ENCODE data around the gene CDYL2. TPM values are rescaled to one million over a fixed set of nuclear protein-coding genes. Genes with fewer than 3 reads are reported as not detected.
A peak's percentile ranks its signal among the peaks of the same experiment; 100 is the strongest.

CDYL2 gene
- total RNA-seq, 3 donors from 2014 or later, result 6.4 to 12.1 (median 10.7) TPM

DNA sequence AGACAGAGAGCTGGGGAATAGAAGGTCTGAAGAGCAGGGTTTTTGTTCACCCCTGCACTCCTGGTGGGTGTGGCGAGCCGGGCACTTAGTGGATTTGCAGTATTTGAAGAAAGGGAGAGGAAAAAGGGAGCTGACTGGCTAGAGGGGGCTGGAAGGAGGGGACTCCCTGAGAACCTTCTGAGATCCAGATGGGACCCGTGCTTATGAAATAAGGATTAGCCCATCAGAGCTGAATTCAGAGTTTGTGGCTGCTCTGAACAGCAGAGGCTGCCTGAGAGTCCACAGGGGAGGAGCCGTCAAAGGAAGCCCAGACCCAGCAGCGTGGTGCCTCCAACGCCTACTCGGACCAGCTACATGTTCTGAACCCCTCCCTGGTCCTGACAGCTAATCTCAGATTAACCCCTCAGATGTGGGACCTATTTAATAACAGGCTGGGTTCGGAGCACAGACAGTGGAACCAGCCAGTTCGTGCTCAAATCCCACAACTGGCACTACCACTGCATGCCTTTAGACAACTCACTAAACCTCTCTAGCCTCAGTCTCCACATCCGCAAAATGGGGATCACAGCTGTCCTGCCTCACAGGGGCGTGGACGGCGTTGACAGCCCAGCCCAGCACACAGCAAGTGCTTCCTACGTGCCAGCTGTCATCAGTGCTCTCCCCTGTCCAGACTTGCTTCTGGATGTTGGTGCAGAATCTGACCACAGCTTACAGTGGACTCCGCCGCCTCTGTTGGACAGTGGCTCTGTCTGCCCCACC lies 193.0 kb downstream of the CDYL2 start:
- H3K27ac ChIP-seq, result peak overlapping the region; percentile 60 to 76
- H3K36me3 ChIP-seq, result no peaks in the 10 kb centered on the region
- TF ChIP-seq POLR2AphosphoS5 (IDR thresholded peaks at IDR 0.05) (no peak), POLR2A (IDR thresholded peaks at IDR 0.05) (no peak)
- TF ChIP-seq, protein P1, sequence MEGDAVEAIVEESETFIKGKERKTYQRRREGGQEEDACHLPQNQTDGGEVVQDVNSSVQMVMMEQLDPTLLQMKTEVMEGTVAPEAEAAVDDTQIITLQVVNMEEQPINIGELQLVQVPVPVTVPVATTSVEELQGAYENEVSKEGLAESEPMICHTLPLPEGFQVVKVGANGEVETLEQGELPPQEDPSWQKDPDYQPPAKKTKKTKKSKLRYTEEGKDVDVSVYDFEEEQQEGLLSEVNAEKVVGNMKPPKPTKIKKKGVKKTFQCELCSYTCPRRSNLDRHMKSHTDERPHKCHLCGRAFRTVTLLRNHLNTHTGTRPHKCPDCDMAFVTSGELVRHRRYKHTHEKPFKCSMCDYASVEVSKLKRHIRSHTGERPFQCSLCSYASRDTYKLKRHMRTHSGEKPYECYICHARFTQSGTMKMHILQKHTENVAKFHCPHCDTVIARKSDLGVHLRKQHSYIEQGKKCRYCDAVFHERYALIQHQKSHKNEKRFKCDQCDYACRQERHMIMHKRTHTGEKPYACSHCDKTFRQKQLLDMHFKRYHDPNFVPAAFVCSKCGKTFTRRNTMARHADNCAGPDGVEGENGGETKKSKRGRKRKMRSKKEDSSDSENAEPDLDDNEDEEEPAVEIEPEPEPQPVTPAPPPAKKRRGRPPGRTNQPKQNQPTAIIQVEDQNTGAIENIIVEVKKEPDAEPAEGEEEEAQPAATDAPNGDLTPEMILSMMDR (IDR thresholded peaks at IDR 0.05), result no peak
- no peak for DNase-seq (ENCODE audit: low spot score in 2 of 2)
- intact Hi-C loops (cut with DNase I; ENCODE audit: low total_unique reads), result loop anchor here (5.0 kb wide), 1 partner anchor 231 kb away; no protein-coding TSS in a partner anchor
- no peaks in the 10 kb centered on the region for H3K27me3 ChIP-seq
- no peak overlapping the region for H3K4me3 ChIP-seq
- no peaks in the 10 kb centered on the region for H3K9me3 ChIP-seq
- peaks cover 0 to 5% of the 10 kb centered on the region in 2 donors for H3K4me1 ChIP-seq

DNA sequence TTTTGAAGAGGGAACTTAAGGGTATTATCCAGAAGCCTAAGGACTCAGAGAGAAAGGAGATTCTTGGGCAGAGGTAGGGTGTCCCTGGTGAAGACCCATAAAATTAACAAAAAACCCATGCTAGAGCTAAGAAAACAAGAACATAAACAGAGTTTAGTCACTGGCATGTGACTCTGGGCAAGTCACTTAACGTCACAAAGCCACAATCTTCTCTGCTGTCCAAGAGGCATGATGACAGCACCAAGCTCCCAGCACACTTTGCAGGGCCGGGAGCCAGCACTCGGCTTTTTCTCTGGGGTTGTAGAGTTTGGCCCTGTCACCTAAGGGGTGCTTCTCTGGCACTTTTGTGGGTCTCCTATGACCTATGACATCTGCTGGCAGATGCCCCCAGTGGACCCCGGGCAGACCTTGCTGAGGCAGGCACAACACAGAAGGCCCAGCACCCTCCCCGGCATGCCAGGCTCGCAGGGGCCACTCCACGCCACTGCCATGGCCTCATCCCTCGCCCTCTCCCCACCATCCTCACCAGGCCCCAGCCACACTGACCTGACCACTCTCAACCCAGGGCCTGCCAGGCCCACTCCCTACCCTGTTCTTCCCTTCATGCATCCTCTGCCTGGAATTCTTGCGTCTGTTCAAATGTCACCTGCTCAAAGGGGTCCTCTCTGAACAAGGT lies 193.8 kb downstream of the CDYL2 start:
- peaks cover 0 to 5% of the 10 kb centered on the region in 2 donors for H3K4me1 ChIP-seq
- intact Hi-C loops (cut with DNase I; ENCODE audit: low total_unique reads), result loop anchor here (5.0 kb wide), 1 partner anchor 232 kb away; no protein-coding TSS in a partner anchor
- no peak overlapping the region for H3K4me3 ChIP-seq
- H3K27me3 ChIP-seq, result no peaks in the 10 kb centered on the region
- peak overlapping the region; percentile 60 to 76 for H3K27ac ChIP-seq
- H3K36me3 ChIP-seq, result no peaks in the 10 kb centered on the region
- peak in 1 of 2 donors; percentile 29 for DNase-seq (ENCODE audit: low spot score in 2 of 2)
- TF ChIP-seq POLR2A (IDR thresholded peaks at IDR 0.05) (no peak), POLR2AphosphoS5 (IDR thresholded peaks at IDR 0.05) (no peak)
- TF ChIP-seq, protein P1 (IDR thresholded peaks at IDR 0.05), result no peak
- no peaks in the 10 kb centered on the region for H3K9me3 ChIP-seq

- Histone ChIP-seq H3K9me3 (no peaks in the 10 kb centered on the region), H3K4me3 (no peak overlapping the region), H3K27me3 (no peaks in the 10 kb centered on the region), H3K27ac (no peak overlapping the region), H3K36me3 (no peaks in the 10 kb centered on the region), H3K4me1 (peaks cover 0 to 5% of the 10 kb centered on the region in 2 donors)
- intact Hi-C loops (cut with DNase I; ENCODE audit: low total_unique reads), result no loop called here
- no peak for DNase-seq (ENCODE audit: low spot score in 2 of 2)
- TF ChIP-seq POLR2A (IDR thresholded peaks at IDR 0.05), result no peak
- TF ChIP-seq, protein P1 (IDR thresholded peaks at IDR 0.05), result no peak
- no peak for TF ChIP-seq POLR2AphosphoS5 (IDR thresholded peaks at IDR 0.05)
These were observed 195.5 kb downstream of the CDYL2 start for GRCh38 chr16:80608946-80609345.

GRCh38 chr16:80607204-80607603 lies 197.2 kb downstream of the CDYL2 start:
- Histone ChIP-seq H3K9me3 (no peaks in the 10 kb centered on the region), H3K27me3 (no peaks in the 10 kb centered on the region), H3K4me1 (no peaks in the 10 kb centered on the region), H3K4me3 (no peak overlapping the region), H3K27ac (no peak overlapping the region), H3K36me3 (no peaks in the 10 kb centered on the region)
- no peak for DNase-seq (ENCODE audit: low spot score in 2 of 2)
- no peak for TF ChIP-seq POLR2AphosphoS5 (IDR thresholded peaks at IDR 0.05)
- TF ChIP-seq POLR2A (IDR thresholded peaks at IDR 0.05), result no peak
- TF ChIP-seq, protein P1 (IDR thresholded peaks at IDR 0.05), result no peak
- intact Hi-C loops (cut with DNase I; ENCODE audit: low total_unique reads), result no loop called here

- Histone ChIP-seq H3K27ac (no peak overlapping the region), H3K4me1 (no peaks in the 10 kb centered on the region), H3K27me3 (no peaks in the 10 kb centered on the region), H3K4me3 (no peak overlapping the region), H3K36me3 (no peaks in the 10 kb centered on the region), H3K9me3 (no peaks in the 10 kb centered on the region)
- TF ChIP-seq, protein P1 (IDR thresholded peaks at IDR 0.05), result no peak
- TF ChIP-seq POLR2AphosphoS5 (IDR thresholded peaks at IDR 0.05) (no peak), POLR2A (IDR thresholded peaks at IDR 0.05) (no peak)
- intact Hi-C loops (cut with DNase I; ENCODE audit: low total_unique reads), result no loop called here
- DNase-seq (ENCODE audit: low spot score in 2 of 2), result no peak
These were observed 198.1 kb downstream of the CDYL2 start for GRCh38 chr16:80606221-80606766.
